HG03460 (cell line): ENCODE results near the gene ARL2.
A peak's percentile ranks its signal among the peaks of the same experiment; 100 is the strongest.
"Not testable (repeated sequence)": the region's sequence is repeated elsewhere in the genome, so short reads cannot be mapped to it uniquely, and the experiment has no call there.

Source experiments
- ATAC-seq: cut with Tn5 transposase; IDR thresholded peaks from one replicate; pipeline ENCODE4 v1.9.1; 2021; ENCODE audit not compliant: unreplicated experiment

Gene ARL2

GRCh38 chr11:65003968-65004367 lies 10.0 kb upstream of the ARL2 start:
- not testable (repeated sequence) for ATAC-seq

- ATAC-seq, result no peak
These were observed 5.9 kb upstream of the ARL2 start for GRCh38 chr11:65008016-65008415.

- ATAC-seq, result no peak
These were observed 5.1 kb upstream of the ARL2 start for GRCh38 chr11:65008873-65009272.

DNA sequence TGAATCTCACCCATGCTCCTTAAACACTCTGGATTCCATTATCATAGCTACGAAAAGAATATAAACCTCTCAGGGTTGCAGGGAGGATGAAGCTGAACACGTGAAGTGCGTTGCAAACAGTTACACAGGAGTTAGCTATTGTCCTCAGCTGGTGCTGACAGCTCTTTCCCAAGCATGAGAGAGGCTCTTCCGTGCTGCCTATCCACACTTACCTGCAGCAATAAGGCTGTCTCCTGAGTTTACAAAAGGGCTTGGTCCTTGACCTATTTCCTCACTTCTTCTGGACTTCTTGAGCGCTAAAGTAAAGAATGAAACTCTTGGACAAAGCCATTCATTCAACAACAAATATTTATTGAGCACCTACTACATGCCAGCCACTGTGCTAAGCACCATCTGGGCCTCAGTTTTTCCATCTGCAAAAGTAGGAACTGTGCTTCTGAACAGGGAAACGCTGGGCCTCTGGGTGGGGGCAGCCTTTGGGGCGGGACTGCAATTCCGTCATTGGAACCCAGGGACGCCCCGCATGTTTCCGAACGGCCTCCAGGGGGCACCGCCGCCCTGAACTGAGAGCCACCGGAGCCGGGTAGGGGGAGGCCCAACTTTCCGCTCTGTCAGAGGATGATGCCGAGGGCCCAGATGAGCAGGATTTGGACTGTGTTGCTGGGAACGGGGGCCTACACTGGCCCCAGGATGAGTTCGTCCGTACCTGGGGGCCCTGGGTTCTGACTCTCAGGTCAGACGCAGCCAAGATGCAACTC lies 651 bp upstream of the ARL2 start:
- ATAC-seq, result peak; percentile 62

GRCh38 chr11:65014726-65015227 lies 817 bp downstream of the ARL2 start:
- no peak for ATAC-seq

DNA sequence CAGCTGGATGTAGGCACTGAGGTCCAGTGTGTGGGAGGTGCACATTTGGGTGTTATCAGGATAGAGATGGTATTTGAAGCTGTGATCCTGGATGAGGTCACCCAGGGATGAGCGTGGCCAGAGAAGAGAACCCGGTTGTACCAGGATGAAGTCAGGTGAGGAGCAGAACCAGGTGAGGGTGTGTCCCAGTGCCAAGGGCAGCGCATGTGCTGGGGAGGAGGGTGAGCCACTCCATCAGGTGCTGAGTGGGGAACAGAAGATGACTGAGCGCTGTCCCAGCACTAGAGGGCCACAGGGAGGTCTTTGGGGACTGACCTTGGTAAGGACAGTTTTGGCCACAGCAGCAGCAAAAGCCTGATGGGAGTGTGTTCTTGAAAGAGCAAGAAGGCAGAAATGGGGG lies 2.7 kb downstream of the ARL2 start:
- ATAC-seq, result no peak

DNA sequence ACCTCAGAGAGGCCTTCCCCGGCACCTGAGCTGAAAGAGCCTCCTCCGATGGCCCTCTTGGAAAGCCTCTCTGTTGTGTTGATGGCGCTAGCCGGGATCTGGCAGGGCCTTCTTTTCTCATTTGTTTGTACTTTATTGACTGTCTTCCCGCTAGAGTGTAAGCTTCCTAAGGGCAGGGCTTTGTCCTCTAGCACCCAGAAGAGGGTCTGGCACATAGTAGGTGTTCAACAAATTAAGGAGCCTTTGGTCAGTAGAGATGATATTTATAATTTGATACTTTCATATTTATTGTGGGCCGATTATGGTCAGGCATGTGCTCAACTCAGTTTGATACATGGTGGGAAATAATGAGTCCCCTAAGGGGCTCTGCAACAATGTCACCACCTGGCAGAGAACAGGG lies 4.0 kb downstream of the ARL2 start:
- ATAC-seq, result no peak

DNA sequence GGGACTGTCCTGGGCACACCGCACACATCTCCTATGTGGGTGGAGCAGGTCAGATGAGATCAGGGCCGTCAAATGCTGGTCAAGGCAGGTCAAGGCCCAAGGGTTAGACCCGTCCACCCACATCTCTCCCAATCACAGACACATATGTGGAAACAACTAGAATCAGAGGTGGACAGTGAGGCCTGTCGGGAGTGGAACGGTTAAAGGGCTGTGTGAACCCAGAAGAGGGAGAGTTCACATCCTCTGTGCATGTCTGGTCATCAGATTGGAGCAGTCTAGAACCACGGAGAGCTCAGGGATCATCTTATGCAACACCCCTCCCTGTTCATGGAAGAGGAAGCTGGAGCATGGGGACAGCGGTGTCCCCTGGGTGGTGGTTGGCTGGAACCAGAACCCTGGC lies 5.9 kb downstream of the ARL2 start:
- no peak for ATAC-seq

- ATAC-seq, result no peak
These were observed 7.0 kb downstream of the ARL2 start for GRCh38 chr11:65021003-65021402.

DNA sequence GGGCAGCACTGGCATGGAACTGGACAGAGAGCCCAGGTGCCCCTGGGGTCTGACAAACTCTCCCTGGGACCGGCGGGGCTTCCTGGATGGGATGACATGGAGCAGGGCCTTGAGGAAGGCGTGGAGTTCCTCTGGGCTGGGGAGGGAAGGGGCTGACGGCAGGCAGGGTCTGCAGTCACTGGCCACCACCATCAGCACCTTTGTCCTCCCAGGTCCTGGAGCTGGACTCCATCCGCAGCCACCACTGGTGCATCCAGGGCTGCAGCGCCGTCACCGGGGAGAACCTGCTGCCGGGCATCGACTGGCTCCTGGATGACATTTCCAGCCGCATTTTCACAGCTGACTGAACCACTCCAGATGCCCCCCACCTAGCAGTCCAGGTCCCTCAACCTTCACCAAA lies 7.5 kb downstream of the ARL2 start:
- no peak for ATAC-seq

- ATAC-seq, result not testable (repeated sequence)
These were observed 9.5 kb downstream of the ARL2 start for GRCh38 chr11:65023502-65023901.

GRCh38 chr11:65026810-65027209 lies 12.8 kb downstream of the ARL2 start:
- no peak for ATAC-seq

GRCh38 chr11:65027213-65028067 lies 13.5 kb downstream of the ARL2 start, which contains the start of gene SNX15:
Gene SNX15, plus strand, starts transcription at chr11:65027439. Its CDS starts 99 bp downstream, at chr11:65027538.
- peak; percentile 80 for ATAC-seq

DNA sequence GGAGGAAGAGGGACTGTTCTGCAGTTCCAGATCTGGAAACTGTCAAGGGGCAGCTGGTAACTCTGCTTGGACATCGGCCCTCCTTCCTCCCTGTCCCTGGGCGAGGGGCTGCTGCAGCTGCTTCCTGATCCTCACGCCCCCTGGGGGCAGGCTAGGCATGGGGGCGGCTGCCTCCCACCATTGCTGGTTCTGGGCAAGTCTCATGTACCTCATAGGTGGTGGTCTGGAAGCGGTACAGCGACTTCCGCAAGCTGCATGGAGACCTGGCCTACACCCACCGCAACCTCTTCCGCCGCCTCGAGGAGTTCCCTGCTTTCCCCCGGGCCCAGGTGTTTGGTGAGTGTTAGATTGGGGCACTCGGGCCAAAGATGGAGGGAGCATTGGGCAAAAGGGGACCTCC lies 18.3 kb downstream of the ARL2 start:
- ATAC-seq, result no peak

DNA sequence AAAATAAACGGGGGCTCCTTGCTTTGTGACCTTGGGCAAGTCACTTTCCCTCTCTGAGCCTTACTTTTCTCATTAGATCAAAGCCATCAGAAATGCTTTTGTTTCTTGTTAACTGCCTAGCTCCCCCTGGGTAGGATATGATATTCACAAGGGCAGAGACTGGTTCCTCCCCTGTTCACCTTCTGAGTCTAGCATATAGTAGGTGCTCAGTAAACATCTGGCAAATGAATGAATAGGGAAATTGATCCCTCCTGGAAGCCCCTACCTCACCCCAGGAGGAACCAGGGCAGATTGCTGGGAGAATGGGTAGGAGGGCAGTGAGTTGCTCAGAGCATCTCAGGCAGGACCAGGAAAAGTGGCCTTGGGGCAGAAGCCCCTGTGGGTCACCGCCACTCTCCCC lies 20.5 kb downstream of the ARL2 start:
- ATAC-seq, result no peak

DNA sequence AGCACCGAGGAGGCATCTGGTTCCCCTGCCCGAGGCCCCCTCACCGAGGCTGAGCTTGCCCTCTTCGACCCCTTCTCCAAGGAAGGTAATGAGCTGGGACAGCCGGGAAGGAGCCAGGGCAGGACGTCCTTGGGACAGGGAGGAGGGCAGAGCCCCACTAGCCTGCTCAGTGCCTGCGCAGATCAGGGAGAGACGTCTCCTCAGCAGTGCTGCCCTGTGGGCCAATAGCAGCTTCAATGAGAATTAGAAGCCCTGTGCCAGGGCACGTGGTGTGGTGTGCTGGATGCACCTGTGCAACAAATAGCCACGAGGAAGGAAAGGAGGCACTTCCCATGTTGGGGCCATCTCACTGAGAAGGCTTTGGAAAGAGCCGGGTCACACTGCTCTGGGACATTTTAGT lies 21.6 kb downstream of the ARL2 start:
- ATAC-seq, result no peak

- ATAC-seq, result no peak
These were observed 23.0 kb downstream of the ARL2 start for GRCh38 chr11:65036931-65037330.

GRCh38 chr11:65040520-65040846 lies 26.5 kb downstream of the ARL2 start:
- no peak for ATAC-seq

GRCh38 chr11:65040847-65041622 lies 27.1 kb downstream of the ARL2 start, which contains the start of gene SAC3D1:
Gene SAC3D1, plus strand, starts transcription at chr11:65041210. Its CDS starts 83 bp downstream, at chr11:65041293.
- peak; percentile 84 for ATAC-seq

DNA sequence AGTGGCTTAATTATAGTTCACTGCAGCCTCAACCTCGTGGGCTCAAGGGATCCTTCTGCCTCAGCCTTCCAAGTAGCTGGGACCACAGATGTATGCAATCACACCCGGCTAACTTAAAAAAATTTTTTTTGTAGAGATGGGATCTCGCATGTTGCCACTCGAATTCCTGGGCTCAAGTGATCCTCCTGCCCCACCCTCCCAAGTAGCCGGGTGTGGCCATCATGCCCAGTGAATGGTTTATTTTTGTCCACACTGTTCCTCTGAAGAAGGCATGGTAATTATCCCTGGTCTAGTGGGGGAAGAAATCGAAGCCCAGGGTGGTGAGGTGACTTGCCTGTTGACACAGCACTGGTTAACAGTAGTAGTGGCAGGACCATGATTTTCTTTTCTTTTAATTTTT lies 28.9 kb downstream of the ARL2 start:
- ATAC-seq, result no peak

DNA sequence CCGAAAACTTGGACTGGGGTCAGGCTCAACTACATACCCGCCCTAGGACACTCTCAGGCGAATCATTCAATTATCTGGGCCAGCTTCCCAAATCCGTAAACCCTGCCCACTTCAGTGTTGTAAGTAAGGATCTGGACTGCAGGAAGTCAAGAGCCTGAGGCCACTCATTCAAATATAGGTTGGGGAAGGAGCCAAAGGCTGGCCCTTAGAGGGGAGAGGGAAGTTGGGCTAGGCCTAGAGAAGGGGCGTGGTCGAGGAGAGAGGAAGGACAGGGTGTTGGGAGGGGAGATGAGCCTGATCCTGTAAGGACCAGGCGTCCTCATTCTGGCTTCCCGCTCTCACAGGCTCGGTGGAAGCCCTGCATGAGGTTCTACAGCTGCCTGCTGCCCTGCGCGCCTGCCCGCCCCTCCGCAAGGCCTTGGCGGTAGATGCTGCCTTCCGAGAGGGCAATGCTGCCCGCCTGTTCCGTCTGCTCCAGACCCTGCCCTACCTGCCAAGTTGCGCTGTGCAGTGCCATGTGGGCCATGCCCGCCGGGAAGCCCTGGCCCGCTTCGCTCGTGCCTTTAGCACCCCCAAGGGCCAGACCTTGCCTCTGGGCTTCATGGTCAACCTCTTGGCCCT lies 30.0 kb downstream of the ARL2 start:
- ATAC-seq, result no peak
